NB4 (cell line): ENCODE data around the gene DEAF1.
A peak's percentile ranks its signal among the peaks of the same experiment; 100 is the strongest.
"Not testable (repeated sequence)": the region's sequence is repeated elsewhere in the genome, so short reads cannot be mapped to it uniquely, and the experiment has no call there.

Experiments used
- DNase-seq: peaks from one replicate; pipeline ENCODE4 v3.0.0; 2010; ENCODE audit warnings: low read depth
- H3K4me3 ChIP-seq: one replicate; pipeline ENCODE4 v1.5.1; 2011; ENCODE audit warnings: mild to moderate bottlenecking, low read depth, low read length, moderate library complexity
- MYC ChIP-seq: IDR thresholded peaks from 2 replicates; pipeline ENCODE4 v1.6.1; 2011; ENCODE audit warnings: low read depth, low read length
- POLR2A ChIP-seq: IDR thresholded peaks from 2 replicates; pipeline ENCODE4 v1.6.1; 2011; ENCODE audit warnings: mild to moderate bottlenecking; ENCODE audit not compliant: insufficient read length; ENCODE audit errors: extremely low read depth
- TF ChIP-seq, protein P1 (sequence below): IDR thresholded peaks from one replicate; pipeline ENCODE4 v1.5.1; 2012; ENCODE audit warnings: low read depth, low read length
- TF ChIP-seq, protein P2 (sequence below): IDR thresholded peaks from 2 replicates; pipeline ENCODE4 v1.6.1; 2011; ENCODE audit warnings: low read depth, low read length

Gene DEAF1, protein sequence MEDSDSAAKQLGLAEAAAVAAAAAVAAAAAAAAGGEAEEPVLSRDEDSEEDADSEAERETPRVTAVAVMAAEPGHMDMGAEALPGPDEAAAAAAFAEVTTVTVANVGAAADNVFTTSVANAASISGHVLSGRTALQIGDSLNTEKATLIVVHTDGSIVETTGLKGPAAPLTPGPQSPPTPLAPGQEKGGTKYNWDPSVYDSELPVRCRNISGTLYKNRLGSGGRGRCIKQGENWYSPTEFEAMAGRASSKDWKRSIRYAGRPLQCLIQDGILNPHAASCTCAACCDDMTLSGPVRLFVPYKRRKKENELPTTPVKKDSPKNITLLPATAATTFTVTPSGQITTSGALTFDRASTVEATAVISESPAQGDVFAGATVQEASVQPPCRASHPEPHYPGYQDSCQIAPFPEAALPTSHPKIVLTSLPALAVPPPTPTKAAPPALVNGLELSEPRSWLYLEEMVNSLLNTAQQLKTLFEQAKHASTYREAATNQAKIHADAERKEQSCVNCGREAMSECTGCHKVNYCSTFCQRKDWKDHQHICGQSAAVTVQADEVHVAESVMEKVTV

DNA sequence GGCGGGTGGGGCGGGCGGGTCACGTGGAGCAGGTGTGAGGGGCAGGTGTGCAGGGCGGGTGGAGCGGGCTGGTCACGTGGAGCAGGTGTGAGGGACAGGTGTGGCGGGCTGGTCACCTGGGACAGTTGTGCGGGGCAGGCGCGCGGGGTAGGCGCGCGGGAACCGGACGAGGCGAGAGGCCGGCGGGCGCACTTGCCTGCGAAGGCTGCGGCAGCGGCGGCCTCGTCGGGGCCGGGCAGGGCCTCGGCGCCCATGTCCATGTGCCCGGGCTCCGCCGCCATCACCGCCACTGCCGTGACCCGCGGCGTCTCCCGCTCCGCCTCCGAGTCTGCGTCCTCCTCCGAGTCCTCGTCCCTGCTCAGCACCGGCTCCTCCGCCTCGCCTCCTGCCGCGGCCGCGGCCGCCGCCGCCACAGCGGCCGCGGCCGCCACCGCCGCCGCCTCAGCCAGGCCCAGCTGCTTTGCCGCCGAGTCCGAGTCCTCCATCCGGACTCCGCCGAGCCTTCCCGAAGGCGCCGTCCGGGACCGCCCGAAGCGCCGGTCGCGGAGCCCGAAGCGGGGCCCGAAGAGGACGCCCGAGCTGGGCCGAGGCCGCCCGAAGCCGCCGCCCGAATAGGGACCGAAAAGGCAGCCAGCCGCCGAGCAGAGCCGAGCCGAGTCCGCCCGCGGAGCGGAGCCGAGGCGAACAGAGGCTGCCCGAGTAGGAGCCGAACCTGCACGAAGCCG lies at the start of gene DEAF1:
TSS of gene DEAF1 (minus strand) at position 660 of the 725 bp plus-strand sequence. CDS start at position 485, 175 bp downstream.
- H3K4me3 ChIP-seq: peak within 1 kb of the TSS; percentile 88
- peak; percentile 97 for DNase-seq
- TF ChIP-seq, protein P1, sequence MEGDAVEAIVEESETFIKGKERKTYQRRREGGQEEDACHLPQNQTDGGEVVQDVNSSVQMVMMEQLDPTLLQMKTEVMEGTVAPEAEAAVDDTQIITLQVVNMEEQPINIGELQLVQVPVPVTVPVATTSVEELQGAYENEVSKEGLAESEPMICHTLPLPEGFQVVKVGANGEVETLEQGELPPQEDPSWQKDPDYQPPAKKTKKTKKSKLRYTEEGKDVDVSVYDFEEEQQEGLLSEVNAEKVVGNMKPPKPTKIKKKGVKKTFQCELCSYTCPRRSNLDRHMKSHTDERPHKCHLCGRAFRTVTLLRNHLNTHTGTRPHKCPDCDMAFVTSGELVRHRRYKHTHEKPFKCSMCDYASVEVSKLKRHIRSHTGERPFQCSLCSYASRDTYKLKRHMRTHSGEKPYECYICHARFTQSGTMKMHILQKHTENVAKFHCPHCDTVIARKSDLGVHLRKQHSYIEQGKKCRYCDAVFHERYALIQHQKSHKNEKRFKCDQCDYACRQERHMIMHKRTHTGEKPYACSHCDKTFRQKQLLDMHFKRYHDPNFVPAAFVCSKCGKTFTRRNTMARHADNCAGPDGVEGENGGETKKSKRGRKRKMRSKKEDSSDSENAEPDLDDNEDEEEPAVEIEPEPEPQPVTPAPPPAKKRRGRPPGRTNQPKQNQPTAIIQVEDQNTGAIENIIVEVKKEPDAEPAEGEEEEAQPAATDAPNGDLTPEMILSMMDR: no peak
- TF ChIP-seq POLR2A (peak; percentile 56), MYC (peak; percentile 68; the same call in 1 of the 2 replicates)
- TF ChIP-seq, protein P2, sequence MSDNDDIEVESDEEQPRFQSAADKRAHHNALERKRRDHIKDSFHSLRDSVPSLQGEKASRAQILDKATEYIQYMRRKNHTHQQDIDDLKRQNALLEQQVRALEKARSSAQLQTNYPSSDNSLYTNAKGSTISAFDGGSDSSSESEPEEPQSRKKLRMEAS: peak; percentile 62; the same call in 1 of the 2 replicates

DNA sequence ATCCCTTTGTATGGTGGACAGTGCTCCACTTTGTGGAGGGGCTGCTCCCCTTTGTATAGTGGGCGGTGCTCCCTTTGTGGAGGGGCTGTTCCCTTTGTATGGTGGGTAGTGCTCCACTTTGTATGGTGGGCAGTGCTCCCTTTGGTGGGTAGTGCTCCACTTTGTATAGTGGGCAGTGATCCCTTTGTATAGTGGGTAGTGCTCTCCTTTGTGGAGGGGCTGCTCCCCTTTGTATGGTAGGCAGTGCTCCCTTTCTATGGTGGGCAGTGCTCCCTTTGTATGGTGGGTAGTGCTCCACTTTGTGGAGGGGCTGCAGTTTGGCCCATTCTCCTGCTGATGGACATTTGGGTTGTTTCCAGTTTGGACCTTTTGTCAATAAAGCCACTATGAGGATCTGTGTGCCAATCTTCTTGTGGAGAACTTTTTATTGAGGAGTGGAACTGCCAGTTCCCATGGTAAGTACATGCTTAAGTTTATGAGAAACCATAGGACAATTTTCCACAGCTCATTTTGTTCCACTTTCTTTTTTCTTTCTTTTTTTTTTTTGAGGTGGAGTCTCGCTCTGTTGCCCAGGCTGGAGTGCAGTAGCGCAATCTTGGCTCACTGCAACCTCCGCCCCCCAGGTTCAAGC lies 47.7 kb upstream of the DEAF1 start:
- TF ChIP-seq MYC: no peak
- TF ChIP-seq, protein P2: no peak
- DNase-seq: no peak

DNA sequence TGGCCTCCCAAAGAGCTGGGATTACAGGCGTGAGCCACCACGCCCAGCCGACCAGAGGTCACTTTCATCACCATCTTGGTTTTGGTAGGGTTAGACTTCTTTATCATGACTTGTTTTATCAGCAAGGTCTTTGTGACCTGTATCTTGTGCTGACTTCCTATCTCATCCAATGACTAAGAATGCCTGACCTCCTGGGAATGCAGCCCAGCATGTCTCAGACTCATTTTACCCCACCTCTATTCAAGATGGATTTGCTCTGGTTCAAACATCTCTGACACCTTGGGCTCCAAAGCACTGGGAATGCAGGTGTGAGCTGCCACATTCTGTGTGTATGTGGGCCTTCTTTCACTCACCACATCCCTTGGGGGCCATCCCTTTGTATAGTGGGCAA lies 47.1 kb upstream of the DEAF1 start:
- no peak for DNase-seq
- H3K4me3 ChIP-seq: no peak overlapping the region
- TF ChIP-seq POLR2A (no peak), MYC (no peak)
- TF ChIP-seq, protein P2: no peak
- TF ChIP-seq, protein P1: no peak

More for the DNA sequence above, 47.7 kb upstream of the DEAF1 start:
- no peak overlapping the region for H3K4me3 ChIP-seq

DNA sequence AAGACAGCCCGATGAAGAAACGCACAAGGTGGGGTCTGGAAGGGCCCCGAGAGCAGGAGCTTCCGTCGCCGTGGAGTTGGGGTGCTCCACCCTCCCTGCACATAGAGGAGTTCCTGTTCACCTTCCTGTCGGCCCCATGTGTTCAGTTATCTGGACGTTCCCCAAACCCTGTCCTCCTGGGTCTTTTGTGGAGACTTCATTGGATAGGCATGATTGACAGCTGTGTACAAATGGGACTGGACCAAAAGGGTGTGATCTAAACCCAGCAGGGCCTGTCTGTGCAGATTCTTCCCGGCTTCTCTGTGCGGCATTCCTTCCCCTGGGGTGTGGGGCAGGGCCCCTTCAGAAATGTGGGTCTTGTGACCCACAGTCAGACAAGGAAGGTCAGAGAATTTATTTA lies 42.9 kb upstream of the DEAF1 start:
- DNase-seq, H3K4me3 ChIP-seq: not testable (repeated sequence)

DNA sequence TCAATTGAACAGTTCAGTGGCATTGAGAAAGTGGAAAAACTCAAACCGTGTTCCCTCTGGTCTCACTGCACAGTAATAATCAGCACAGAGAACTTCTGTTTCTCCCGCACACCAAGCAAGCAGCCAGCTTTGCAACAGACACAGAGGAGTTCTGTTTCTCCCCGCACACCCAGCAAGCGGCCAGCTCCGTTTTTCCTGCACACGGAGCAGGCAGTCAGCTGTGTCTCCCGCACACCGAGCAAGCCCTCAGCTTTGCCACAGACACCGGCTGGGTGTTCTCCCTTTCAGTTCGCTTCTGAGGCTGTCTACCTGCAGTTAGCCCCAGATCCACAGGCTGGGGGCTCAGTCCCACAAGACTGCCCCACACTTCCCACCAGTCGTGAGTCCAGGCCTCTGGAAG lies 42.3 kb upstream of the DEAF1 start:
- no peak for DNase-seq
- no peak overlapping the region for H3K4me3 ChIP-seq
- TF ChIP-seq MYC: no peak
- TF ChIP-seq POLR2A: no peak
- TF ChIP-seq, protein P1: no peak
- TF ChIP-seq, protein P2: no peak

DNA sequence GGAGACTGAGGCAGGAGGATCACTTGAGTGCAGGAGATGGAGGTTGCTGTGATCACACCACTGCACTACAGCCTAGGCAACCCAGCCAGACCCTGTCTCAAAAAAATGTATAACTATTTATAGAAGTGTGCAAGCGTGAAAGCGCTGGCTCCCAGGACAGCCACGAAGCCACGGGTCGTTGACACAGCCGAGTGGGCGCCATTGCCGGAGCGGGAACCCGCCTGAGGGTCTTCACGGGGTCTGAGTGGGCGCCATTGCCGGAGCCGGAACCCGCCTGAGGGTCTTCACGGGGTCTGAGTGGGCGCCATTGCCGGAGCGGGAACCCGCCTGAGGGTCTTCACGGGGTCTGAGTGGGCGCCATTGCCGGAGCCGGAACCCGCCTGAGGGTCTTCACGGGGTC lies 39.5 kb upstream of the DEAF1 start:
- not testable (repeated sequence) for DNase-seq, H3K4me3 ChIP-seq

DNA sequence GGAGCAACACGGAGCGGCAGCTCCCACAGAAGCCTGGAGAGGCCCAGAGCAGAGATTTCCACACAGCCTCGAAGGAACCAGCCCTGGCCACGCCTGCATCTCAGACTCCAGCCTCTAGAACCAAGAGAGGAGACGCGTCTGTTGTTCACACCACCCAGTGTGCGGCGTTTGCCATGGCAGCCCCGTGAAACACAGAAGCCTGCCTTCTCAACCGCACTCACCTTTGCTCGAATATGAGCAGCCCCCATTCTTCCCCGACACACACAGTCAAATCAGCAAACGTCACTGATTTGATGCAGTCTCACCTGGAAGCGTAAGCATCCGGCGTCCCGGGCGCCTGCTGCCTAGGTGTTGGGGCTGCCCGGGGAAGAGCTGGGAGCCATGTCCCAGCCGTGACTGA lies 38.0 kb upstream of the DEAF1 start:
- H3K4me3 ChIP-seq: no peak overlapping the region
- no peak for TF ChIP-seq MYC
- TF ChIP-seq POLR2A: no peak
- TF ChIP-seq, protein P2: no peak
- TF ChIP-seq, protein P1: no peak
- no peak for DNase-seq
